SU-DHL-6 (cell line): Measurements from ENCODE around the gene NATD1.
A peak's percentile ranks its signal among the peaks of the same experiment; 100 is the strongest.

Source experiments
- H2AFZ ChIP-seq: fragments of 200-600 bp; sonication (generic); 2 replicates; pipeline ENCODE4 v1.6.1; 2014; ENCODE audit warnings: low read depth, mild to moderate bottlenecking, moderate library complexity, mixed read lengths, antibody characterized with exemption, low read length; ENCODE audit not compliant: severe bottlenecking
- H3F3A ChIP-seq: fragments of 200-600 bp; shearing (Covaris generic); 2 replicates; pipeline ENCODE4 v1.6.0; 2016; ENCODE audit warnings: antibody characterized with exemption, mild to moderate bottlenecking; ENCODE audit not compliant: insufficient read depth
- H3K27ac ChIP-seq: fragments of 200-600 bp; sonication (generic); 2 replicates; pipeline ENCODE4 v1.5.1; 2016; ENCODE audit warnings: low read depth, mild to moderate bottlenecking, low read length, moderate library complexity, mixed read lengths
- H3K27me3 ChIP-seq: fragments of 200-600 bp; sonication (generic), shearing (Covaris generic); 2 replicates; pipeline ENCODE4 v1.6.0; 2014; ENCODE audit warnings: mild to moderate bottlenecking, low read length
- H3K36me3 ChIP-seq: fragments of 200-600 bp; sonication (generic); 2 replicates; pipeline ENCODE4 v1.6.1; 2014; ENCODE audit warnings: mild to moderate bottlenecking, low read length, mixed read lengths
- H3K4me2 ChIP-seq: fragments of 300-600, 200-600 bp; shearing (Covaris generic), sonication (generic); 2 replicates; pipeline ENCODE4 v1.6.0; 2014; ENCODE audit warnings: low read length, low read depth, mild to moderate bottlenecking; ENCODE audit not compliant: poor library complexity, severe bottlenecking
- H3K4me3 ChIP-seq: fragments of 200-600 bp; sonication (generic); 2 replicates; pipeline ENCODE4 v1.5.1; 2014; ENCODE audit warnings: antibody characterized with exemption, low read length, mild to moderate bottlenecking, mixed read lengths; ENCODE audit not compliant: insufficient read depth, poor library complexity, severe bottlenecking
- H3K79me2 ChIP-seq: fragments of 200-600 bp; sonication (generic); 2 replicates; pipeline ENCODE4 v1.6.1; 2014; ENCODE audit warnings: mild to moderate bottlenecking, low read length, moderate library complexity; ENCODE audit not compliant: insufficient read depth
- H3K9ac ChIP-seq: fragments of 200-600 bp; sonication (generic); 2 replicates; pipeline ENCODE4 v1.7.0; 2014; ENCODE audit warnings: mild to moderate bottlenecking, low read length
- H3K9me2 ChIP-seq: fragments of 200-600 bp; sonication (generic); replicated peaks from 2 replicates; pipeline ENCODE4 v1.6.1; 2014; ENCODE audit warnings: low read length; ENCODE audit not compliant: insufficient read depth
- H3K9me3 ChIP-seq: fragments of 200-600 bp; sonication (generic); 2 replicates; pipeline ENCODE4 v1.6.1; 2014; ENCODE audit warnings: low read length, mixed read lengths; ENCODE audit not compliant: insufficient read depth
- H4K20me1 ChIP-seq: fragments of 200-600 bp; sonication (generic); 2 replicates; pipeline ENCODE4 v1.6.1; 2014; ENCODE audit warnings: low read depth, mild to moderate bottlenecking, antibody characterized with exemption, low read length, moderate library complexity, mixed read lengths
- EZH2phosphoT487 ChIP-seq: fragments of 200-600 bp; sonication (generic), shearing (Covaris generic); conservative IDR thresholded peaks from 2 replicates; pipeline ENCODE4 v1.6.1; 2018; ENCODE audit warnings: mild to moderate bottlenecking, antibody characterized with exemption, low read length, moderate library complexity, mixed read lengths
- TF ChIP-seq, protein P1 (sequence below): fragments of 200-600 bp; sonication (generic); IDR thresholded peaks from one replicate; pipeline ENCODE4 v1.5.1; 2017; ENCODE audit warnings: antibody characterized with exemption, mild to moderate bottlenecking, low read length, moderate library complexity; ENCODE audit not compliant: insufficient read depth, poor library complexity, severe bottlenecking

Gene NATD1

GRCh38 chr17:21217346-21217745, 35.9 kb downstream of the NATD1 start:
- Histone ChIP-seq H3K4me2 (no peak overlapping the region), H3K9ac (no peak overlapping the region), H3K9me2 (no peaks in the 10 kb centered on the region)

DNA sequence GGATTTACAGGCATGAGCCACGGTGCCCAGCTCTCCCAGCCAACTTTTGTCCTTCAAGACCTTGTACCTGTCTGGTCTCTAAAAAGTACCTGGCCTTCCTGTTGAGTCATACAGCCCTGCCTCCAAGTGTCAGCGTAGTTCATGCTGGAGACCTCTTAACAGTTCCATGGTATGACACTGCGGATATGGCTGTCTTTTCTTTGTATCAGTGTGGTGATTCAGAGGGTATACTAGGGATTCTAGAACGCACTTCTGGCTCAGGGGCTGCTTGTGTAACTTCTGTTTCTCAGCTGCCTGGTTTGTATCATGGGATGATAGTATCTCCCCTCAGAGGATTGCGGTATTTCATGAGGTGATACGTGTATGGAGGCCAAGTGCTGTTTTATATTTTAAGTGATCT, 37.3 kb downstream of the NATD1 start:
- Histone ChIP-seq H3K4me2 (peak overlapping the region; percentile 88), H3K9ac (no peak overlapping the region), H3F3A (no peaks in the 10 kb centered on the region), H3K27ac (no peak overlapping the region), H3K4me3 (no peak overlapping the region), H3K27me3 (no peaks in the 10 kb centered on the region), H3K9me3 (no peaks in the 10 kb centered on the region), H4K20me1 (peaks cover 14% of the 10 kb centered on the region), H3K9me2 (no peaks in the 10 kb centered on the region), H3K36me3 (no peaks in the 10 kb centered on the region), H2AFZ (no peak overlapping the region), H3K79me2 (peaks cover 70% of the 10 kb centered on the region)
- TF ChIP-seq, protein P1, sequence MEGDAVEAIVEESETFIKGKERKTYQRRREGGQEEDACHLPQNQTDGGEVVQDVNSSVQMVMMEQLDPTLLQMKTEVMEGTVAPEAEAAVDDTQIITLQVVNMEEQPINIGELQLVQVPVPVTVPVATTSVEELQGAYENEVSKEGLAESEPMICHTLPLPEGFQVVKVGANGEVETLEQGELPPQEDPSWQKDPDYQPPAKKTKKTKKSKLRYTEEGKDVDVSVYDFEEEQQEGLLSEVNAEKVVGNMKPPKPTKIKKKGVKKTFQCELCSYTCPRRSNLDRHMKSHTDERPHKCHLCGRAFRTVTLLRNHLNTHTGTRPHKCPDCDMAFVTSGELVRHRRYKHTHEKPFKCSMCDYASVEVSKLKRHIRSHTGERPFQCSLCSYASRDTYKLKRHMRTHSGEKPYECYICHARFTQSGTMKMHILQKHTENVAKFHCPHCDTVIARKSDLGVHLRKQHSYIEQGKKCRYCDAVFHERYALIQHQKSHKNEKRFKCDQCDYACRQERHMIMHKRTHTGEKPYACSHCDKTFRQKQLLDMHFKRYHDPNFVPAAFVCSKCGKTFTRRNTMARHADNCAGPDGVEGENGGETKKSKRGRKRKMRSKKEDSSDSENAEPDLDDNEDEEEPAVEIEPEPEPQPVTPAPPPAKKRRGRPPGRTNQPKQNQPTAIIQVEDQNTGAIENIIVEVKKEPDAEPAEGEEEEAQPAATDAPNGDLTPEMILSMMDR, result no peak
- no peak for TF ChIP-seq EZH2phosphoT487

More at GRCh38 chr17:21217346-21217745, 35.9 kb downstream of the NATD1 start:
- H3K4me3 ChIP-seq, result no peak overlapping the region
- no peaks in the 10 kb centered on the region for H3F3A ChIP-seq
- H3K36me3 ChIP-seq, result no peaks in the 10 kb centered on the region
- H3K9me3 ChIP-seq, result no peaks in the 10 kb centered on the region
- H4K20me1 ChIP-seq, result peaks cover 8% of the 10 kb centered on the region
- H2AFZ ChIP-seq, result no peak overlapping the region
- H3K79me2 ChIP-seq, result peaks cover 56% of the 10 kb centered on the region
- H3K27me3 ChIP-seq, result no peaks in the 10 kb centered on the region
- H3K27ac ChIP-seq, result no peak overlapping the region
- TF ChIP-seq, protein P1, result no peak
- no peak for TF ChIP-seq EZH2phosphoT487

- Histone ChIP-seq H3K79me2 (peaks cover 80% of the 10 kb centered on the region), H2AFZ (peak overlapping the region; percentile 54), H3K9ac (peak overlapping the region; percentile 98), H4K20me1 (peaks cover 14% of the 10 kb centered on the region), H3K4me2 (peak overlapping the region; percentile 88), H3K36me3 (no peaks in the 10 kb centered on the region), H3K4me3 (peak overlapping the region; percentile 81), H3K27me3 (no peaks in the 10 kb centered on the region), H3K9me2 (no peaks in the 10 kb centered on the region), H3K27ac (peak overlapping the region; percentile 76), H3F3A (no peaks in the 10 kb centered on the region), H3K9me3 (no peaks in the 10 kb centered on the region)
- no peak for TF ChIP-seq EZH2phosphoT487
- TF ChIP-seq, protein P1, result no peak
Measured at GRCh38 chr17:21214777-21215541, 38.3 kb downstream of the NATD1 start.
